ENCODE measurements around the gene HINT1. TPM values are rescaled to one million over a fixed set of nuclear protein-coding genes. Genes with fewer than 3 reads are reported as not detected.

HINT1 gene
- total RNA-seq, 3 donors from 2014 or later (not counting 1 experiment from before 2014, with no cell fraction given) = 125 to 130 (median 129) TPM

DNA sequence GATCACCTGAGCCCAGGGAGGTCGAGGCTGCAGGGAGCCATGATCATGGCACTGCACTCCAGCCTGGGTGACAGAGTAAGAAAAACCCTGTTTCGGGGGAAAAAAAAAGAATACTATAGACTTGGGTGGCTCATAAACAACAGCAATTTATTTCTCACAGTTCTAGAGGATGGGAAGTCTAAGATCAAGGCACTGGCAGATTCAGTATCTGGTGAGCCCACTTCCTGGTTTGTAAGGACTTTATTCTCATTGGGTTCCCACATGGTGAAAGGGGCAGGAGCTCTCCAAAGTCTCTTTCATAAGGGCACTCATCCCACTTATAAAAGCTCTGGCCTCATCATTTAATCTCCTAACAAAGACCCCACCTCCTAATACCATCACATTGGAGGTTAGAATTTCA is 8.7 kb downstream of the HINT1 start:
- H3K27ac Mint-ChIP-seq = peak overlapping the region in 1 of 2 donors; percentile 42
- peaks cover 7 to 15% of the 10 kb centered on the region in 2 donors for H3K4me1 Mint-ChIP-seq
- TF ChIP-seq, protein P1, sequence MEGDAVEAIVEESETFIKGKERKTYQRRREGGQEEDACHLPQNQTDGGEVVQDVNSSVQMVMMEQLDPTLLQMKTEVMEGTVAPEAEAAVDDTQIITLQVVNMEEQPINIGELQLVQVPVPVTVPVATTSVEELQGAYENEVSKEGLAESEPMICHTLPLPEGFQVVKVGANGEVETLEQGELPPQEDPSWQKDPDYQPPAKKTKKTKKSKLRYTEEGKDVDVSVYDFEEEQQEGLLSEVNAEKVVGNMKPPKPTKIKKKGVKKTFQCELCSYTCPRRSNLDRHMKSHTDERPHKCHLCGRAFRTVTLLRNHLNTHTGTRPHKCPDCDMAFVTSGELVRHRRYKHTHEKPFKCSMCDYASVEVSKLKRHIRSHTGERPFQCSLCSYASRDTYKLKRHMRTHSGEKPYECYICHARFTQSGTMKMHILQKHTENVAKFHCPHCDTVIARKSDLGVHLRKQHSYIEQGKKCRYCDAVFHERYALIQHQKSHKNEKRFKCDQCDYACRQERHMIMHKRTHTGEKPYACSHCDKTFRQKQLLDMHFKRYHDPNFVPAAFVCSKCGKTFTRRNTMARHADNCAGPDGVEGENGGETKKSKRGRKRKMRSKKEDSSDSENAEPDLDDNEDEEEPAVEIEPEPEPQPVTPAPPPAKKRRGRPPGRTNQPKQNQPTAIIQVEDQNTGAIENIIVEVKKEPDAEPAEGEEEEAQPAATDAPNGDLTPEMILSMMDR (IDR thresholded peaks at IDR 0.05) = no peak
- Histone ChIP-seq H3K27me3 (ENCODE audit: control insufficient read depth, insufficient read depth, low read length) (no peaks in the 10 kb centered on the region), H3K36me3 (ENCODE audit: control insufficient read depth, insufficient read depth, low read length) (peaks cover 26% of the 10 kb centered on the region), H3K9me3 (ENCODE audit: control insufficient read depth, insufficient read depth, low read length) (no peaks in the 10 kb centered on the region), H3K4me3 (ENCODE audit: low read length) (no peak overlapping the region), H3K27ac (ENCODE audit: low read length) (no peak overlapping the region), H3K4me1 (ENCODE audit: control insufficient read depth, insufficient read depth, low read length) (no peaks in the 10 kb centered on the region)
- ATAC-seq = no peak
- no peaks in the 10 kb centered on the region for H3K36me3 Mint-ChIP-seq
- 100% methylated on average over 2 of the region's 2 CpGs for WGBS (ENCODE audit: insufficient coverage)
- intact Hi-C loops (cut with micrococcal nuclease) = no loop called here
- H3K27me3 Mint-ChIP-seq (ENCODE audit: low read depth in 2 of 2) = no peaks in the 10 kb centered on the region
- no peak overlapping the region for H3K4me3 Mint-ChIP-seq
- H3K9me3 Mint-ChIP-seq = no peaks in the 10 kb centered on the region
- DNase-seq = no peak

DNA sequence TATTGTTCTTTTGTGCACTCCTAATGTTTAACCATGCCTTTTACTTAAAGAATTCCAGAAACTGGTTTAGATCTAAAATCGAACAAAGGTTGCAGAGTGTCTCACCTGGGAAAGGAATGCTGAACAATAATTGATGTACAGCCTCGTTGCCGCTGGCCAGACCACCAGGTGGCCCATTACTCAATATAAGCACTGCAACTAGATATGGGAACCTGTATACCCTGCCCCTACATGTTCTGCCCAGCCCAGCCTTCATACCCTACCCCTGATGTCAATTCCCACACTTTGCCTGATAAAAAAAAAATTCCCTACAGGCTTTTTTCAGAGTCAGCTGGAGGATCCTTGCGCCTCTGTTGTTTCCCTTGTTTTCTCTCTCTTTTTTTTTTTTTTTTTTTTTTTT is 13.8 kb downstream of the HINT1 start:
- 84% methylated on average over 3 of the region's 4 CpGs for WGBS (ENCODE audit: insufficient coverage)
- Mint-ChIP-seq H3K4me3 (no peak overlapping the region), H3K27ac (no peak overlapping the region)

GRCh38 chr5:131150408-131150807 is 14.6 kb downstream of the HINT1 start:
- TF ChIP-seq, protein P1 (IDR thresholded peaks at IDR 0.05) = no peak
- H3K4me3 Mint-ChIP-seq = no peak overlapping the region
- no peak overlapping the region for H3K27ac Mint-ChIP-seq
- H3K4me1 Mint-ChIP-seq = no peaks in the 10 kb centered on the region
- no peaks in the 10 kb centered on the region for H3K27me3 Mint-ChIP-seq (ENCODE audit: low read depth in 2 of 2)
- H3K27ac ChIP-seq (ENCODE audit: low read length) = no peak overlapping the region
- H3K36me3 ChIP-seq (ENCODE audit: control insufficient read depth, insufficient read depth, low read length) = no peaks in the 10 kb centered on the region
- H3K4me3 ChIP-seq (ENCODE audit: low read length) = no peak overlapping the region
- H3K9me3 ChIP-seq (ENCODE audit: control insufficient read depth, insufficient read depth, low read length) = no peaks in the 10 kb centered on the region
- intact Hi-C loops (cut with micrococcal nuclease) = no loop called here
- no peaks in the 10 kb centered on the region for H3K36me3 Mint-ChIP-seq
- DNase-seq (no peak), ATAC-seq (no peak)
- no peaks in the 10 kb centered on the region for H3K27me3 ChIP-seq (ENCODE audit: control insufficient read depth, insufficient read depth, low read length)
- WGBS (ENCODE audit: insufficient coverage) = 94% methylated on average over 6 of the region's 7 CpGs
- no peaks in the 10 kb centered on the region for H3K9me3 Mint-ChIP-seq
- no peaks in the 10 kb centered on the region for H3K4me1 ChIP-seq (ENCODE audit: control insufficient read depth, insufficient read depth, low read length)

More for the DNA sequence above, 13.8 kb downstream of the HINT1 start:
- Histone ChIP-seq H3K36me3 (ENCODE audit: control insufficient read depth, insufficient read depth, low read length) (no peaks in the 10 kb centered on the region), H3K4me1 (ENCODE audit: control insufficient read depth, insufficient read depth, low read length) (no peaks in the 10 kb centered on the region), H3K27me3 (ENCODE audit: control insufficient read depth, insufficient read depth, low read length) (no peaks in the 10 kb centered on the region), H3K27ac (ENCODE audit: low read length) (no peak overlapping the region), H3K9me3 (ENCODE audit: control insufficient read depth, insufficient read depth, low read length) (no peaks in the 10 kb centered on the region), H3K4me3 (ENCODE audit: low read length) (no peak overlapping the region)
- intact Hi-C loops (cut with micrococcal nuclease) = no loop called here
- ATAC-seq = no peak
- no peak for DNase-seq
- H3K9me3 Mint-ChIP-seq = no peaks in the 10 kb centered on the region
- H3K4me1 Mint-ChIP-seq = no peaks in the 10 kb centered on the region
- TF ChIP-seq, protein P1 (IDR thresholded peaks at IDR 0.05) = no peak
- H3K27me3 Mint-ChIP-seq (ENCODE audit: low read depth in 2 of 2) = no peaks in the 10 kb centered on the region
- no peaks in the 10 kb centered on the region for H3K36me3 Mint-ChIP-seq

- Histone ChIP-seq H3K27me3 (ENCODE audit: control insufficient read depth, insufficient read depth, low read length) (no peaks in the 10 kb centered on the region), H3K36me3 (ENCODE audit: control insufficient read depth, insufficient read depth, low read length) (no peaks in the 10 kb centered on the region), H3K27ac (ENCODE audit: low read length) (no peak overlapping the region), H3K9me3 (ENCODE audit: control insufficient read depth, insufficient read depth, low read length) (no peaks in the 10 kb centered on the region), H3K4me1 (ENCODE audit: control insufficient read depth, insufficient read depth, low read length) (no peaks in the 10 kb centered on the region), H3K4me3 (ENCODE audit: low read length) (no peak overlapping the region)
- DNase-seq (no peak), ATAC-seq (no peak)
- Mint-ChIP-seq H3K36me3 (no peaks in the 10 kb centered on the region), H3K4me3 (no peak overlapping the region), H3K9me3 (no peaks in the 10 kb centered on the region), H3K27me3 (ENCODE audit: low read depth in 2 of 2) (no peaks in the 10 kb centered on the region), H3K27ac (no peak overlapping the region), H3K4me1 (no peaks in the 10 kb centered on the region)
- TF ChIP-seq, protein P1 (IDR thresholded peaks at IDR 0.05) = no peak
- intact Hi-C loops (cut with micrococcal nuclease) = no loop called here
- 92% methylated on average over 2 of the region's 2 CpGs for WGBS (ENCODE audit: insufficient coverage)
These were observed 16.2 kb downstream of the HINT1 start for GRCh38 chr5:131148835-131149234.

Data from natural killer cell (primary cell).